ENCODE measurements around the gene SESN1. TPM values are rescaled to one million over a fixed set of nuclear protein-coding genes. Genes with fewer than 3 reads are reported as not detected.

The SESN1 gene
- total RNA-seq, 1 donor from 2014 or later: 23.6 TPM

- no peak for TF ChIP-seq CTCF (IDR thresholded peaks at IDR 0.05; ENCODE audit: unreplicated experiment)
- H3K27me3 Mint-ChIP-seq (ENCODE audit: unreplicated experiment): peaks cover 2% of the 10 kb centered on the region
- DNase-seq (ENCODE audit: low spot score): no peak
- H3K4me3 Mint-ChIP-seq (ENCODE audit: unreplicated experiment): no peak overlapping the region
- H3K9me3 Mint-ChIP-seq (ENCODE audit: unreplicated experiment): no peaks in the 10 kb centered on the region
- H3K36me3 Mint-ChIP-seq (ENCODE audit: low read depth, unreplicated experiment): no peaks in the 10 kb centered on the region
- H3K27ac Mint-ChIP-seq (ENCODE audit: unreplicated experiment): no peak overlapping the region
- peaks cover 9% of the 10 kb centered on the region for H3K4me1 Mint-ChIP-seq (ENCODE audit: unreplicated experiment)
Measured at GRCh38 chr6:108966251-108966650, 128.4 kb downstream of the SESN1 start.

- Mint-ChIP-seq H3K4me1 (ENCODE audit: unreplicated experiment) (peaks cover 8% of the 10 kb centered on the region), H3K27ac (ENCODE audit: unreplicated experiment) (no peak overlapping the region), H3K9me3 (ENCODE audit: unreplicated experiment) (no peaks in the 10 kb centered on the region), H3K36me3 (ENCODE audit: low read depth, unreplicated experiment) (no peaks in the 10 kb centered on the region), H3K27me3 (ENCODE audit: unreplicated experiment) (peaks cover 2% of the 10 kb centered on the region), H3K4me3 (ENCODE audit: unreplicated experiment) (no peak overlapping the region)
- no peak for TF ChIP-seq CTCF (IDR thresholded peaks at IDR 0.05; ENCODE audit: unreplicated experiment)
- DNase-seq (ENCODE audit: low spot score): no peak
Measured at GRCh38 chr6:108961985-108962384, 132.7 kb downstream of the SESN1 start.

- no peaks in the 10 kb centered on the region for H3K36me3 Mint-ChIP-seq (ENCODE audit: low read depth, unreplicated experiment)
- DNase-seq (ENCODE audit: low spot score): no peak
- no peak overlapping the region for H3K27ac Mint-ChIP-seq (ENCODE audit: unreplicated experiment)
- no peak overlapping the region for H3K4me3 Mint-ChIP-seq (ENCODE audit: unreplicated experiment)
- peaks cover 8% of the 10 kb centered on the region for H3K4me1 Mint-ChIP-seq (ENCODE audit: unreplicated experiment)
- H3K9me3 Mint-ChIP-seq (ENCODE audit: unreplicated experiment): no peaks in the 10 kb centered on the region
- no peak for TF ChIP-seq CTCF (IDR thresholded peaks at IDR 0.05; ENCODE audit: unreplicated experiment)
- peaks cover 2% of the 10 kb centered on the region for H3K27me3 Mint-ChIP-seq (ENCODE audit: unreplicated experiment)
Measured at GRCh38 chr6:108961077-108961476, 133.6 kb downstream of the SESN1 start.

GRCh38 chr6:108960601-108961000 is 134.0 kb downstream of the SESN1 start:
- DNase-seq (ENCODE audit: low spot score): no peak
- Mint-ChIP-seq H3K27ac (ENCODE audit: unreplicated experiment) (no peak overlapping the region), H3K4me3 (ENCODE audit: unreplicated experiment) (no peak overlapping the region), H3K4me1 (ENCODE audit: unreplicated experiment) (peaks cover 8% of the 10 kb centered on the region), H3K9me3 (ENCODE audit: unreplicated experiment) (no peaks in the 10 kb centered on the region), H3K36me3 (ENCODE audit: low read depth, unreplicated experiment) (no peaks in the 10 kb centered on the region), H3K27me3 (ENCODE audit: unreplicated experiment) (peaks cover 2% of the 10 kb centered on the region)
- TF ChIP-seq CTCF (IDR thresholded peaks at IDR 0.05; ENCODE audit: unreplicated experiment): no peak

- TF ChIP-seq CTCF (IDR thresholded peaks at IDR 0.05; ENCODE audit: unreplicated experiment): no peak
- H3K9me3 Mint-ChIP-seq (ENCODE audit: unreplicated experiment): no peaks in the 10 kb centered on the region
- H3K4me3 Mint-ChIP-seq (ENCODE audit: unreplicated experiment): no peak overlapping the region
- H3K27me3 Mint-ChIP-seq (ENCODE audit: unreplicated experiment): peaks cover 2% of the 10 kb centered on the region
- H3K4me1 Mint-ChIP-seq (ENCODE audit: unreplicated experiment): peaks cover 8% of the 10 kb centered on the region
- H3K27ac Mint-ChIP-seq (ENCODE audit: unreplicated experiment): no peak overlapping the region
- H3K36me3 Mint-ChIP-seq (ENCODE audit: low read depth, unreplicated experiment): no peaks in the 10 kb centered on the region
- no peak for DNase-seq (ENCODE audit: low spot score)
Measured at GRCh38 chr6:108959972-108960582, 134.6 kb downstream of the SESN1 start.

All from endothelial cell (in vitro differentiated cells).